Endometrial microvascular endothelial cells (primary cell): ENCODE results near the gene GPRC6A. TPM values are rescaled to one million over a fixed set of nuclear protein-coding genes. Genes with fewer than 3 reads are reported as not detected.
"Not testable (repeated sequence)": the region's sequence is repeated elsewhere in the genome, so short reads cannot be mapped to it uniquely, and the experiment has no call there.

ENCODE experiments used
- in situ Hi-C: cut with HindIII; loops from 2 replicates; pipeline ENCODE4 v1.10.0; 2017; ENCODE audit warnings: low sequenced_read_pairs, low pct_unique_long_range_greater_than_20kb; ENCODE audit errors: inconsistent ontology term
- total RNA-seq: library from RNA; depleted of rRNA; stranded (reverse); fragments of >200 nt; gene quantifications from one replicate; pipeline ENCODE4 v1.2.3, GENCODE V29; 2015; ENCODE audit errors: inconsistent ontology term

GPRC6A gene, protein sequence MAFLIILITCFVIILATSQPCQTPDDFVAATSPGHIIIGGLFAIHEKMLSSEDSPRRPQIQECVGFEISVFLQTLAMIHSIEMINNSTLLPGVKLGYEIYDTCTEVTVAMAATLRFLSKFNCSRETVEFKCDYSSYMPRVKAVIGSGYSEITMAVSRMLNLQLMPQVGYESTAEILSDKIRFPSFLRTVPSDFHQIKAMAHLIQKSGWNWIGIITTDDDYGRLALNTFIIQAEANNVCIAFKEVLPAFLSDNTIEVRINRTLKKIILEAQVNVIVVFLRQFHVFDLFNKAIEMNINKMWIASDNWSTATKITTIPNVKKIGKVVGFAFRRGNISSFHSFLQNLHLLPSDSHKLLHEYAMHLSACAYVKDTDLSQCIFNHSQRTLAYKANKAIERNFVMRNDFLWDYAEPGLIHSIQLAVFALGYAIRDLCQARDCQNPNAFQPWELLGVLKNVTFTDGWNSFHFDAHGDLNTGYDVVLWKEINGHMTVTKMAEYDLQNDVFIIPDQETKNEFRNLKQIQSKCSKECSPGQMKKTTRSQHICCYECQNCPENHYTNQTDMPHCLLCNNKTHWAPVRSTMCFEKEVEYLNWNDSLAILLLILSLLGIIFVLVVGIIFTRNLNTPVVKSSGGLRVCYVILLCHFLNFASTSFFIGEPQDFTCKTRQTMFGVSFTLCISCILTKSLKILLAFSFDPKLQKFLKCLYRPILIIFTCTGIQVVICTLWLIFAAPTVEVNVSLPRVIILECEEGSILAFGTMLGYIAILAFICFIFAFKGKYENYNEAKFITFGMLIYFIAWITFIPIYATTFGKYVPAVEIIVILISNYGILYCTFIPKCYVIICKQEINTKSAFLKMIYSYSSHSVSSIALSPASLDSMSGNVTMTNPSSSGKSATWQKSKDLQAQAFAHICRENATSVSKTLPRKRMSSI
- total RNA-seq = not detected

DNA sequence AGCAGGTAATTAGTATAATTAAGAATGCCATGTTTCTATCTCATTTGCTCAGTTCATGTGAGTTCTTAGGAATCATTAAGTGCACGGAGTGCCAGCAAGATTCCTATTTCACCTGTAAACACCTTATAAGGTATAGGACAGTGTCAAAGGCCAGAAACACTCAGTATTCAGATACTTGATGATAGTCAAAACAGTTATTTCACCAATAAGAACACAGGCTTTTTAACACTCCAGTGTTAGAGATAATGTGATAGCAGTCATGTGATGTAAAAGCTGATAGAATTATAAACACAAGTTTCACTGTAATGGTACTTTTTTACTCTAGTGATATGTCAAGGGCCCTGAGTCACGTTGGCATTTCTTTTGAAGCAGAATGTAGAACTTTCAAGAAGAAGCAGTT, at the start of gene GPRC6A:
Gene GPRC6A (minus strand): TSS at position 101 of the 400 bp plus-strand sequence. CDS start 70 bp downstream, at position 31.
- in situ Hi-C loops = no loop called here

DNA sequence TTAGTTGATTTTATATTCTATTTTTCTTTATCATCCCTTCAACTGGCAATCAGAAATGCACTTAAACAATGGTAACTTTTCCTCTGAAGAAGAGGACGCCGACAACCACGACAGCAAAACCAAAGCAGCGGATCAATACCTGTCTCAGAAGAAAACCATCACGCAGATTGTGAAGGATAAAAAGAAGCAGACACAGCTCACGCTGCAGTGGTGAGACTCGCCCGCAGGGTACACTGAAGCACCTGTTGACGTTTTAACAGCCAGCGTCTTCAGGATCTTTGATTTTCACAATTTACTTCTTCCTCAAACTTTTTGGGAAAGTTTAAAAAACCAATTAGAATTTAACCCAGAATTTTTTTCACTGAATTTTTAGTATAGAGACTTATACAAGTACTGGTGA, 48.9 kb upstream of the GPRC6A start:
- in situ Hi-C loops = no loop called here

DNA sequence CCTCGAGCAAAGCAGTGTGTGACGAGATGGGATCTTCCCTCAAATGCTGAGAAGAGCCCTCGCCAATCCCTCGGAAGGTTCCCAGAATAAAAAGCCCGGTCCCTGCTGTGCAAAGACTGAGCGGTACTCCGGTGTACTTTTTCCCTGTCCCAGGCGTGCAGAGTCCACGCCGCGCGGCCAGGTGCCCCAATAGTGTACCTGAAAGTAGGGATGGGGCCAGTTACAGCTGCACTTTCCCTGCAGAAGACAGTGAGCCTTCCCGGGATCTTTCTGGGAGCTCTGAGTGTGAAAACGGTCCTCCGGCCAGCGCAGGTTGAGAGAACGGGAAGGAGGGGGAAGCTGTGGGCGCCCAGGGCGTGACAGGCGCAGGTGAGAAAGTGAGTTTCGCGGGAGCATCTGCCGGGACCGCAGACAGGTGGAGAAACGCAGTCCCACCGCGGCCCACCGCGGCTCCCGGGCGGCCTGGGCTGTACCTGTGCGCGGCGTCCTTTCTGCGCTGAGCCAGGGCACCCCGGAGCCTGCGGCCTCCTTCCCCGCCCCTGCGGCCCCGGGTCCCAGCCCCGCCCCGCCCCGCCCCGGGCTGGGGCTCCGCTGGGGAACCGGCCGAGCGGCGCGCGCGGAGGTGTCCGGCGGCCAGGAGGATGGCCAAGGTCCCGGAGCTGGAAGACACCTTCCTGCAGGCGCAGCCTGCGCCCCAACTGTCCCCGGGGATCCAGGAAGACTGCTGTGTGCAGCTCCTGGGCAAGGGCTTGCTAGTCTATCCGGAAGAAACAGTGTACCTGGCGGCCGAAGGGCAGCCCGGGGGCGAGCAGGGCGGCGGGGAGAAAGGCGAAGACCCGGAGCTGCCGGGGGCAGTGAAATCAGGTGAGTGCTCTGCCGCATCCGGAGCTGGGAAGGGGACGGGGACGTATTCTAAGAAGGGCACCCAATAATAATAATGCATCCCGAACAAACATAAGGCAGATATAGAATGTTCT, 48.0 kb upstream of the GPRC6A start, which contains the start of gene RFX6:
Gene RFX6 (plus strand): TSS at position 608 of the 977 bp plus-strand sequence. CDS start 34 bp downstream, at position 642.
- in situ Hi-C loops = no loop called here

DNA sequence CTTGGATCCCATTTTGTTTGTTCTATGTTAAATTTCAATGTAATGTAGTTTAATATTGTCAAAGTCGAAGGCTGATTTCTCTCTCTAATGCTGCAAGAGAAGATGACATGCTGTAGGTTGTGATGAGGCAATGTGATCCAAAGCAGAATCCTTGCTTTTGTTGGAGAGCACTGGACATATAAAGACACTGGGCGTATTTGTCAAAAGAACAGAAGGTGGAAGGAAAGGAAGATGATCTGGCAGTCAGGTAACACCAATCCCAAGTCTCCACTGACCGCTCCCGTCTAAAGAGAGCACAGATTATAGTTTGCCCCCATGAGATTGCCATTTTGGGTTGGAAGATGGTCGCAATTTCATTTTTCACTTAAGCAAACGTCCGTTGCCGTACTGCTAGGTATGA, 47.2 kb upstream of the GPRC6A start:
- in situ Hi-C loops = no loop called here

DNA sequence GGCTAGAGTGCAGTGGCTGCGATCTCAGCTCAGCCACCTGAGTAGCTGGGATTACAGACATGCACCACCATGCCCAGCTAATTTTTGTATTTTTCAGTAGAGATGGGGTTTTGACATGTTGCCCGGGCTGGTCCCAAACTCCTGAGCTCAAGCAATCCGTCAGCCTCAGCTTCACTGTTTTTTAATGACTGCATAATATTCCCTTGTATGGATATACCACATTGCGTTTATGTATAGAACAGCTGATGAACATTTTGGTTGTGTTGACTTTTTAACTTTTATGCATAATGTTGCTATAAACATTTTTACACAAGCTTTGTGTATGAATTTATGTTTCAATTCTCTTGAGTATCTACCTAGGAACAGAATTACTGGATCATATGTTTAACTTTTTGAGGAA, 43.9 kb upstream of the GPRC6A start:
- in situ Hi-C loops = no loop called here

DNA sequence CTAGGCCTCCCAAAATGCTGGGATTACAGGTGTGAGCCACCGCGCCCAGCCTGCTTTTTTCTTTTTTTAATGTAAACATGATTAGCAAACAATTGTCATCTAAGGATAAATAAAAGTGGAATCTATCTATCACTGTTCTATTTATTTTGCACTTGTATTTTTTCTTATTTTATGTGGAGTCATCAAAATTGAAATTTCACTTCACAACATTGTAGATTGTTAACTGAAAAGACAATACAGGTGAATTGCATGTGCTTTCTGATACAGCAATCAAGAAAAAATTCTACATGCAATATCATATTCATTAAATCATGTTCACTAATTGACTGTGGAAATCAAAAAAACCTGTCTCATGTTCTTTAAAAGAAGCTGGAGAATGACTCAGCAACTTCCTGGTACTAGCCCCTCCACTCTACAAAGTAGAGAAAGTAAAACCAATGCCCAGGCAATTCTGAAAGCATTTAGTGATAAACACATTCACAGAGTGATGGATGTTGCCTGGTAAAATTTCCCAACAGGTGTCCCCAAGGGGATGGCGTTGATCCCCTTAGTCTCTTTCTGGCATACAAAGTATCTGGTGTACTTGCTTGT, 37.5 kb upstream of the GPRC6A start:
- in situ Hi-C loops = no loop called here

DNA sequence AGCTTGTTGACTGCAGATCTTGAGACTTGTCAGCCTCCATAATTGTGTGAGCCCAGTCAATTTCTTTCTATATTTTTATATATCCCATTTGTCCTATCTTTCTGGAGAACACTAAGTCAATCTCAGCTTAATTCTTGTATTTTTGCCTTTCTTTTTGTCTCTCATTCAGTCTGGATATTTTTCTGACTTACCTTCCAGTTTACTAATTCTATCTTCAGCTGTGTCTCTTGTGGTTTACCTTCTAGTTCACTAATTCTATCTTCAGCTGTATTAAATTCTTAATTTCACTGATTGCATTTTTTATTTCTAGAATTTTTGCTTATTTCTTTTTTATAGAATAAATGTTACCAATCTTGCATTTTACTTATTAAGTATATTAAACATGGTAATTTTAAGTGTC, 30.4 kb upstream of the GPRC6A start:
- in situ Hi-C loops = no loop called here

DNA sequence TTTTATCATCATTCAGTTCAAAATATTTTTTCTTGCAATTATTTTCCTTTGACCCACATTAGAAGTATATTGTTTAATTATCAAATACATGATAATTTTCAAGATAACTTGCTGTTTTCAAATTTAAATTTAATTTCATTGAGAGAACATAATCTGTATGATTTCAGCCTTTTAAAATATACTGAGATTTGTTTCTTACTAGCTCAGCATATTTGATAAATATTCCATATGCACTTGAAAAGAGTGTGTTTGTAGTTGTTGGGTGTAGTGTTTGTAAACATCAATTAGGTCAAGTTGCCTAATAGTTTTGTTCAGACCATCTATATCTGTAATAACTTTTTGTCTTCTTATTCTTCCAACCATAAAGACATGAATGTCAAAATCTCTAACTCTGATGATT, 29.2 kb upstream of the GPRC6A start:
- in situ Hi-C loops = no loop called here

DNA sequence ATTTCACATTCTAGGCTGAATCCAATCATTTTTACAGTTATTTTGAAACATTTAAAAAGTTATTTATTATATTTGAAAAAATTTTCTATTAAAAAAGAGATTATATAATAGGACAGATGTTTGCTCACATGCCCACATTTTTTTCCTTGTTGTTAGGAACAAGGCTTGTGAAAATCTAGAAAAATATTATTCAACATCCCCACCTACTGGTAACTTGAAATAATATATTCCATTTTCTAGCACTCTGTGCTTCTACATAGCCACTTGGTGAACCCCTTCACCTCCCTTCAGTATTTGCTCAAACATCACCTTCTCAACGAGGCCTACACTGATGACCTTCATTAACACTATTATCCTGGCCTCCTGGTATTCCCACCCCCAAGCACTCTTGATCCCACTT, 18.3 kb upstream of the GPRC6A start:
- in situ Hi-C loops = no loop called here

DNA sequence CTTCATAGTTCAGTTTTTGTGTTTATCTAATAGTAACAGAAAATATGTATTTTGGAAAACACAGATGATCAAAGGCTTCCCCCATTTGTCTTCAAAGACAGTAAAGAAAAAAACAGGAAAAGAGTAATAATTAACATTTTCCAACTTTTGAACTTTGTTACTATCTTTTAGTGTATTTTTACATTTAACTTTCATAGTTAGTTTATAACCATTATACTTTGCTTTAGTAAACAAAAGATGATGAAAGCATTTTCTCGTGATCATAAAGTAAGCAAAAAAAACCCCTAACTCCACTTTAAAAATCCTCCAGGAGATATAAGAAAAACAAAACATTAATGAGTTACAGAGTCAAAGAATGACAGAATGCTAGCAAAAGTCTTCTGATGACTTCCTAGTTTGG, 13.6 kb upstream of the GPRC6A start:
- in situ Hi-C loops = no loop called here

DNA sequence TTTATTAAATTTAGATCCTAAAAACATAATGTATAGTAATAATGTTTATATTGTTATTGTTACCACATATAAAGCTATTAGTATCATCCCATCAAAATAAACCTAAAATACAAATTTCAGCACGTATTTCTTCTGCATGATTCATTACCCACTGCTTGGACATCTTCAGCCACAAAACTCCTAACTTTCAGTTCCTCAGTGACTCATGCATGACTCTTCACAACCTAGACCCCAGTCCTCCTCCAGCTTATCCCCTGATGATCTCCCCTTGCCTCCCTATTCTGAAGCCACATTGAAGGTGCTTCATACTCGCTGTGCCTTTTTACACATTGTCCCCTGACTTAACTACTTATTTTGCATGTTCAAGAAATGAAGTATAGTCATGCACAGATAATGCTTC, 11.2 kb upstream of the GPRC6A start:
- in situ Hi-C loops = no loop called here

DNA sequence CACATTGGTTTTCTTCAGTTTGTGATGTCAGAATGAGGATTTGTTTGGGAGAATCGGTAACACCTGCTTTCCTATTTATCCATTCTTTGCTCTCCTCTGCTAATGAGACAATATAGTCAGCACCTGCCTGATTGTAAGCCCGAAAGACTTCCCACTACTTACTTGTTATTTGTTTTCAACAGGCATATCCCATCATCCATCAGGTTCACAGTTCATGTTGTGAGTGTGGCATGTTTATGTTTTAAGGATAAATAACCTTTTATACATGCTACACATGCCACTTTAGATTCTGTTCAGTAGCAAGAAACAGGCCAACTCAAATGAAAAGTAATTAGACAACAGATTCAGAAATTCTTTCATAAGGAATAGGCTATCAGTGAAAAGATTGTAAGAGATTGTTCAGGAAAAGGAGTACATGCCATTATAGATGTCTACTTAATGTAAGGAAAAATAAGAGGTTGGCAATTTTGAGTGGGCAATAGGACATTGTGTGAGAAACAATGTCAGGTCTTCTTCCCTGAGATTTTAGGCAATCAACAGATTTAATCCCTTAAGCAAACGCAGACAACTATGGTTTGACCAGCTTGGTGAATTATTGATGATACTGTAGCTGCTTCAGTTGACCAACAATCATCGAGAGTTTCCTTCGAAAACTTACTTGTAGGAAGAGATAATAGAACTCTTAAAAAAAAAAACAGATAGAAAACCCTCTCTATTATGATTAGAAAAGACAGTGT, 7.9 kb upstream of the GPRC6A start:
- in situ Hi-C loops = no loop called here

DNA sequence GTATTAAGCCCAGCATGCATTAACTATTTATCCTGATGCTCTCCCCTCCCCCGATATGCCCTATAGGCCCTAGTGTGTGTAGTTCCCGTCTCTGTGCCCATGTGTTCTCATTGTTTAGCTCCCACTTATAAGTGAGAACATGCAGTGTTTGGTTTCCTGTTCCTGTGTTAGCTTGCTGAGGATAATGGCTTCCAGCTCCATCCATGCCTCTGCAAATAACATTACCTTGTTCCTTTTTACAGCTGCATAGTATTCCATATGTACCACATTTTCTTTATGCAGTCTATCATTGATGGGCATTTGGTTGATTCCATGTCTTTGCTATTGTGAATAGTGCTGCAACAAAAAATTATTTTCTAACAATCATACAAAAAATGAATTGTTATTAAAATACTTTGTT, 5.6 kb upstream of the GPRC6A start:
- in situ Hi-C loops = not testable (repeated sequence)

DNA sequence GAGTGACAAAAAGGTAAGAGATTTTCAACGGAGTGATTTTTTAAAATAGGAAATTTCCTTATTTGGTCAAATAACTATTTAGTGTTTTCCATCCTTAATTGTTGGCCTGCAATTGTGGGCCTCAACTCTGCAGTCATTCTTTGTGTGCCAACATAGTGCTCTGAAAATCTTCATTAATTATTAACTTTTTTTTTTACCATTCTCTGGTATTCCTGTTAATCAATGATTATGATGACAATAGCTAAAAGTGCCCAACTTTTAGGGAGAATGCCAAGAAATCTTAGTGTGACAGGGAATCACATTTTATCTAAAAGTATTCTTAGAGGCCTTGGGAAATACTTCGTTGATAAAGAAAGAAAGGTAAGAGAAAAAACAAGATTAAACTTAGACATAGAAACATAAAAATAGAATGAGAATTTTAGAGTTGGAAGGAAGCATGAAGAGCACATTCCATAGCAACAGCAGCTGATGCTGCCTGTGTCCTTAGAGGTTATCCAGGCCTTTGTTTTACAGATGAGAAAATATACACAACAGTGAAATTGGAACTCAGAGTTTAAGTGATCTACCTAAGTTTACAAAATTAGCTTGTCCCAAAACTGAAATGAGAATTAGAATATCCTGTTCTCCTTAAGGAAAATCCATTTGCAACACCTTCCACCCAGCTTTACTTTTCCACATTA, 1.2 kb downstream of the GPRC6A start:
- in situ Hi-C loops = no loop called here

DNA sequence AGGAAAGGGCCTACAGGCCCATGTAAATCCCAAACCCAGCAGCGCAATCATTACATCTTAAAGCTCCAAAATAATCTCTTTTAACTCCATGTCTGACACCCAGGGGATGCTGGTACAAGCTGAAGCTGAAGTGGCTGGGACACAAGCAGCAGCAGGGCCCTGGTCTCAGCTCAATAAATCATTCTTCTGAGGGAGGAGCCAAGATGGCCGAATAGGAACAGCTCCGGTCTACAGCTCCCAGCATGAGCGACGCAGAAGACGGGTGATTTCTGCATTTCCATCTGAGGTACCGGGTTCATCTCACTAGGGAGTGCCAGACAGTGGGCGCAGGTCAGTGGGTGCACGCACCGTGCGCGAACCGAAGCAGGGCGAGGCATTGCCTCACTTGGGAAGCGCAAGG, 12.5 kb downstream of the GPRC6A start:
- in situ Hi-C loops = not testable (repeated sequence)

DNA sequence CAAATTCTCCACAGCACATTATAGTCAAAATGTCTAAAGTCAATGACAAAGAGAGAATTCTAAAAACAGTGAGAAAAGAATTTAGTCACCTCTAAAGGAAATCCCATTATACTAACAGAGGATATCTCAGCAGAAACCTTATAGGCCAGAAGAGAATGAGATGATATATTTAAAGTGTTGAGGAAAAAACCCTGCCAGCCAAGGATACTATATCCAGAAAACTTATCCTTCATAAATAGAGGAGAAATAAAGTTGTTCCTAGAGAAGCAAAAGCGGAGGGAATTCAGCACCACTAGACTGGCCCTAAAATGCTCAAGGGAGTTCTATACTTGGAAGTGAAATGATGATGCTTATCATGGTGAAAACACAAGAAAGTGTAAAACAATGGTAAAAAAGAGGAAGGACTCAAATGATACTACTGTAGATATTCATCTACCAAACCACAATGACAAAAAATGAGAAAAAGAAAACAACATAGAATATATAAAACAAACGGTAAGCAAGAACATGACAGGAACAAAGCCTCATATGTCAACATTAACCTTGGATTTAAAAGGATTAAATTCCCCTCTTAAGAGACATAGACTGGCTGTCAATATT, 16.7 kb downstream of the GPRC6A start:
- in situ Hi-C loops = no loop called here

DNA sequence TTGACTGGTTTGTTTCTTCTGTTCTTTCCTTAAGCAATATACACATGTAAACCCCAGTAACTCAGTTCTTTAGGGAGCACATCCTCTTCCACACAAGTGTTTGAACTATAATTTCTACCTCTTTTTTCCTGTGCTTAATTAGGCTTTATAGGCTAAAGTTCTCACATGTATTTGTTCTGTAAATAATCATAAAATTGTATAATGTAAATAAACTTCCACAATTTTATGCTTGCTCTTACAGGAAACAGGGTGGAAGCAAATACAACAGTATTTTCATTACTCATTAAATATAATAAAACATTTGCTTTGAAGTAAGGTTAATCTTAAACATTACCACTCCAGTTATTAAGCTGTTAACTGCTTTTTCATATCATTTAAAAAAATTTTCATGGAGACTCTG, 26.9 kb downstream of the GPRC6A start:
- in situ Hi-C loops = no loop called here
